RWPE2 (cell line): ENCODE measurements around the gene HECTD4.

ENCODE experiments used
- ATAC-seq: fragments of 200-7000 bp; cut with Tn5 transposase; 3 replicates; pipeline ENCODE4 v1.9.1; 2021; ENCODE audit warnings: low read depth
- DNase-seq: peaks from one replicate; pipeline ENCODE4 v3.0.0-alpha.2; 2020; ENCODE audit warnings: low spot score
- H3K27ac ChIP-seq: fragments of 450-650 bp; 2 replicates; pipeline ENCODE4 v1.5.1; 2017; ENCODE audit warnings: mild to moderate bottlenecking; ENCODE audit not compliant: poor library complexity, severe bottlenecking
- H3K27me3 ChIP-seq: fragments of 250-450 bp; sonication (Bioruptor Pico); 2 replicates; pipeline ENCODE4 v1.5.1; 2021; ENCODE audit warnings: mild to moderate bottlenecking, moderate library complexity; ENCODE audit not compliant: insufficient read depth, poor library complexity, severe bottlenecking
- H3K36me3 ChIP-seq: fragments of 250-450 bp; sonication (Bioruptor Pico); 2 replicates; pipeline ENCODE4 v1.5.1; 2020; ENCODE audit warnings: low read depth, mild to moderate bottlenecking, moderate library complexity
- H3K4me1 ChIP-seq: fragments of 250-450 bp; sonication (Bioruptor Pico); 2 replicates; pipeline ENCODE4 v1.5.1; 2021; ENCODE audit warnings: mild to moderate bottlenecking, moderate library complexity; ENCODE audit not compliant: insufficient read depth, poor library complexity, severe bottlenecking
- H3K4me3 ChIP-seq: fragments of 250-450 bp; sonication (Bioruptor Pico); 2 replicates; pipeline ENCODE4 v1.5.1; 2021; ENCODE audit warnings: mild to moderate bottlenecking, moderate library complexity; ENCODE audit not compliant: severe bottlenecking
- H3K9me3 ChIP-seq: fragments of 250-450 bp; sonication (Bioruptor Pico); 2 replicates; pipeline ENCODE4 v1.5.1; 2021; ENCODE audit warnings: mild to moderate bottlenecking, moderate library complexity; ENCODE audit not compliant: severe bottlenecking
- CTCF ChIP-seq: fragments of 450-650 bp; IDR thresholded peaks from one replicate; pipeline ENCODE4 v1.5.1; 2017; ENCODE audit warnings: mild to moderate bottlenecking, moderate library complexity; ENCODE audit not compliant: poor library complexity, severe bottlenecking

HECTD4 gene

GRCh38 chr12:112163471-112163991, 218.7 kb downstream of the HECTD4 start:
- Histone ChIP-seq H3K9me3 (no peaks in the 10 kb centered on the region), H3K27me3 (no peaks in the 10 kb centered on the region), H3K36me3 (no peaks in the 10 kb centered on the region; the same call in 1 of the 2 replicates), H3K4me1 (no peaks in the 10 kb centered on the region), H3K4me3 (no peak overlapping the region), H3K27ac (no peak overlapping the region)
- ATAC-seq, result no peak
- DNase-seq, result no peak
- TF ChIP-seq CTCF, result no peak

GRCh38 chr12:112163056-112163455, 219.2 kb downstream of the HECTD4 start:
- no peak for TF ChIP-seq CTCF
- Histone ChIP-seq H3K36me3 (no peaks in the 10 kb centered on the region; the same call in 1 of the 2 replicates), H3K27ac (no peak overlapping the region), H3K27me3 (no peaks in the 10 kb centered on the region), H3K9me3 (no peaks in the 10 kb centered on the region), H3K4me1 (no peaks in the 10 kb centered on the region), H3K4me3 (no peak overlapping the region)
- DNase-seq (no peak), ATAC-seq (no peak)

GRCh38 chr12:112162241-112162790, 219.9 kb downstream of the HECTD4 start:
- H3K4me3 ChIP-seq, result no peak overlapping the region
- no peaks in the 10 kb centered on the region; the same call in 1 of the 2 replicates for H3K36me3 ChIP-seq
- H3K27me3 ChIP-seq, result no peaks in the 10 kb centered on the region
- no peaks in the 10 kb centered on the region for H3K4me1 ChIP-seq
- H3K27ac ChIP-seq, result no peak overlapping the region
- DNase-seq, result no peak
- no peak for TF ChIP-seq CTCF
- ATAC-seq, result no peak
- H3K9me3 ChIP-seq, result no peaks in the 10 kb centered on the region

GRCh38 chr12:112161711-112162110, 220.5 kb downstream of the HECTD4 start:
- Histone ChIP-seq H3K27ac (no peak overlapping the region), H3K4me3 (no peak overlapping the region), H3K36me3 (no peaks in the 10 kb centered on the region; the same call in 1 of the 2 replicates), H3K27me3 (no peaks in the 10 kb centered on the region), H3K4me1 (no peaks in the 10 kb centered on the region), H3K9me3 (no peaks in the 10 kb centered on the region)
- DNase-seq, result no peak
- no peak for TF ChIP-seq CTCF
- ATAC-seq, result no peak

- H3K27ac ChIP-seq, result no peak overlapping the region
- H3K27me3 ChIP-seq, result no peaks in the 10 kb centered on the region
- no peaks in the 10 kb centered on the region for H3K9me3 ChIP-seq
- no peak for TF ChIP-seq CTCF
- no peaks in the 10 kb centered on the region; the same call in 1 of the 2 replicates for H3K36me3 ChIP-seq
- no peak overlapping the region for H3K4me3 ChIP-seq
- DNase-seq, result no peak
- no peak for ATAC-seq
- H3K4me1 ChIP-seq, result no peaks in the 10 kb centered on the region
These were observed 221.6 kb downstream of the HECTD4 start for GRCh38 chr12:112160611-112161010.
